ENCODE measurements around the gene ANKS6. TPM values are rescaled to one million over a fixed set of nuclear protein-coding genes. Genes with fewer than 3 reads are reported as not detected.
A peak's percentile ranks its signal among the peaks of the same experiment; 100 is the strongest.

The ANKS6 gene
- total RNA-seq, 1 donor from 2014 or later = 13.6 TPM

DNA sequence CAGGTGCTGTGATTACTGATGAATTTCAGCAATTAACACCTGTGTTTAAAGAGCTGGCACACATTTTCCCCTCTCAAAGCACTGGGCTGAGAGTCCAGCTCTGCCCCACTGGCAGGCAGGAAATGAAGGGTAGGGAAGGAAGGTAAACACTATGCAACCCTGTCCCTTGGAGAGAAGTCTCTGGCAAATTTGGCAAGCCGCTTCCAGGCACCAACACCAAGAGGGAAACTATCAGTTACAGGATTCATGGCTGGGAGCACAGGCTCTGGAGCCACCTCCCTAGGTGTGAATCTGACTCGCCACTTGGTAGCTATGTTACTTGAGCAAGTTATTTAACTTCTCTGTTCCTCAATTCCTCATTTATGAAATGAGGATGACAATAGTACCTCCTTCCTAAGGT lies 3.3 kb downstream of the ANKS6 start:
- Mint-ChIP-seq H3K4me3 (no peak overlapping the region), H3K36me3 (ENCODE audit: low read depth) (peaks cover under 1% of the 10 kb centered on the region), H3K27ac (no peak overlapping the region), H3K9me3 (peaks cover 6% of the 10 kb centered on the region), H3K27me3 (peaks cover 12% of the 10 kb centered on the region), H3K4me1 (peaks cover 25% of the 10 kb centered on the region)
- intact Hi-C loops (cut with micrococcal nuclease) = loop anchor here (5.0 kb wide), 1 partner anchor 256 kb away; no protein-coding TSS in a partner anchor
- DNase-seq = no peak

DNA sequence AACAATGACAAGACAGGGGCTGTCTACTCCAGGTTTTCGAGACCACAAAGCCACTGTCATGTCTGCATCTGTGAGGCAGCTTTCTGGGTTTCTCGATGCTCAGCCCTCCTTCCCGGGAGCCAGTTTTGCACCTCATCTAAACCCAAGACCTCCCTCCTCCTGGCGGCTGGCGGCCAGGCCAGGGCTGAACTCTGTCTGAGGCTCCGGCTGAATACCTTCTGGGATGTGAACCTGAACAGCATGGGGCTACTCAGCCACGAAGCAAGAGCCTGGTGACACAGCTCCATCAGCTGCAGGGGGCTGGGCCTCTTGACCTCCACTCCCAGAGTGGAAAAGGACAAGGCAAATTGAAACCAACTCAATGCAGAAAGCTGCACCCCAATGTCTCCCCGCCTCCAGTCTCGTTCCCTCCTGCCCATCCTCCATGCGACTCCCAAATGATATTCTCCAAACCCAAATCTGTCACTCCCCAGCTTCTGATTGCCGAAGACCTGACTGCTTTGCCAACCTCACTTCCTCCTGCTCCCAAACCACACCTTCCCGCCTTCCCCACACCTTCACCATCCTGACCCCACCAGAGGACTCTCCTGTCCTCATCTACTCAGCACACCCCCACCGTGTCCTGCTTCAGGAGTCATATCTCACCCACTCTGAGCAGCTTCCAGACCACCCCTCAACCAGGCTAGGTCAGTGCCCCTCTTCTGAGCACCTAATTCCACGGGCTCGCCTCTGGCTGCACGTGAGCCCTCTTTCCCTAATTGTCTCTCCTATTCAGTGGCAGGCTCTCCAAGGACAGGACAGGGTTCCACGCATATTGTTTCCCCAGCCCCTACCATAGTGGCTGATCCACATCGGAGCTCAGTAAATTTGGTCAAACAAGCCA lies 4.5 kb downstream of the ANKS6 start:
- H3K27me3 Mint-ChIP-seq = peaks cover 7% of the 10 kb centered on the region
- no peaks in the 10 kb centered on the region for H3K36me3 Mint-ChIP-seq (ENCODE audit: low read depth)
- intact Hi-C loops (cut with micrococcal nuclease) = loop anchor here (1.0 to 5.0 kb wide), 3 partner anchors 255 to 477 kb away; no protein-coding TSS in a partner anchor
- H3K9me3 Mint-ChIP-seq = no peaks in the 10 kb centered on the region
- H3K4me1 Mint-ChIP-seq = peaks cover 22% of the 10 kb centered on the region
- no peak for DNase-seq
- H3K4me3 Mint-ChIP-seq = no peak overlapping the region
- H3K27ac Mint-ChIP-seq = no peak overlapping the region

- no peak overlapping the region for H3K27ac Mint-ChIP-seq
- peaks cover 22% of the 10 kb centered on the region for H3K4me1 Mint-ChIP-seq
- H3K36me3 Mint-ChIP-seq (ENCODE audit: low read depth) = no peaks in the 10 kb centered on the region
- peak; percentile 91 for DNase-seq
- H3K27me3 Mint-ChIP-seq = peaks cover 7% of the 10 kb centered on the region
- no peaks in the 10 kb centered on the region for H3K9me3 Mint-ChIP-seq
- no peak overlapping the region for H3K4me3 Mint-ChIP-seq
- intact Hi-C loops (cut with micrococcal nuclease) = loop anchor here (1.0 to 5.0 kb wide), 3 partner anchors 254 to 476 kb away; no protein-coding TSS in a partner anchor
Observed at GRCh38 chr9:98790842-98791607, 5.3 kb downstream of the ANKS6 start.

GRCh38 chr9:98790134-98790841 lies 6.1 kb downstream of the ANKS6 start:
- H3K4me1 Mint-ChIP-seq = peaks cover 16% of the 10 kb centered on the region
- no peak overlapping the region for H3K4me3 Mint-ChIP-seq
- no peak overlapping the region for H3K27ac Mint-ChIP-seq
- no peak for DNase-seq
- H3K27me3 Mint-ChIP-seq = peaks cover 2% of the 10 kb centered on the region
- H3K9me3 Mint-ChIP-seq = no peaks in the 10 kb centered on the region
- H3K36me3 Mint-ChIP-seq (ENCODE audit: low read depth) = no peaks in the 10 kb centered on the region
- intact Hi-C loops (cut with micrococcal nuclease) = loop anchor here (2.0 to 5.0 kb wide), 2 partner anchors 253 to 387 kb away; no protein-coding TSS in a partner anchor

- no peaks in the 10 kb centered on the region for H3K36me3 Mint-ChIP-seq (ENCODE audit: low read depth)
- H3K27me3 Mint-ChIP-seq = no peaks in the 10 kb centered on the region
- no peak overlapping the region for H3K4me3 Mint-ChIP-seq
- H3K4me1 Mint-ChIP-seq = peaks cover 9% of the 10 kb centered on the region
- H3K9me3 Mint-ChIP-seq = no peaks in the 10 kb centered on the region
- intact Hi-C loops (cut with micrococcal nuclease) = loop anchor here (2.0 to 5.0 kb wide), 2 partner anchors 252 to 387 kb away; no protein-coding TSS in a partner anchor
- H3K27ac Mint-ChIP-seq = no peak overlapping the region
- no peak for DNase-seq
Observed at GRCh38 chr9:98789483-98790133, 6.7 kb downstream of the ANKS6 start.

DNA sequence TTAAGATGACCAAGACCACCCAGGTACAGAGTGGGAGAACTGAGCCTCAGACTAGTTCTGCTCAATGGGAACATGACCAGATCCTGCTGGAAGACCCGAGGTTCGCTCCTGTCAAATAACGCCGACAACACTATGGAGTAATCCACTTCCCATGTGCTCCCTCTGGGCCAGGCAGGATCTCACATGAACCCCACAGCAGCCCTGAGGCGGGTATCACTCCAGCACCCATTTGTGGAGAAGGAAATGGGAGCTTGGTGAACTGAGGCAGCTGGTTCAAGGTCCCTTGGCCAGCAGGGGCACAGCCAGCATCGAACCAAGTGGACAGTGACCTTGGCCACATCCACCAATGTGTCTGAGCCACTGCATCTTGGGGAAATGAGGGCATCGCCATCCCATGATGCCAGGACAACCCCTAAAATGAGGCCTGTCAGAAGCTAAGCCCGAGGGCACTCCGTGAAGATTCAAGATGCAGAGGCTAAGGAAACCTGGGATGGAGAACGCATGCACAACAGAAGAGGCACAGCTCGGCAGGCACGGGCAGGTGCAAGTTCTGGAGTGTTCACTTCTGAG lies 8.5 kb downstream of the ANKS6 start:
- no peak overlapping the region for H3K4me3 Mint-ChIP-seq
- no peaks in the 10 kb centered on the region for H3K36me3 Mint-ChIP-seq (ENCODE audit: low read depth)
- intact Hi-C loops (cut with micrococcal nuclease) = no loop called here
- no peak overlapping the region for H3K27ac Mint-ChIP-seq
- no peak for DNase-seq
- no peaks in the 10 kb centered on the region for H3K27me3 Mint-ChIP-seq
- peaks cover 8% of the 10 kb centered on the region for H3K4me1 Mint-ChIP-seq
- H3K9me3 Mint-ChIP-seq = no peaks in the 10 kb centered on the region

DNA sequence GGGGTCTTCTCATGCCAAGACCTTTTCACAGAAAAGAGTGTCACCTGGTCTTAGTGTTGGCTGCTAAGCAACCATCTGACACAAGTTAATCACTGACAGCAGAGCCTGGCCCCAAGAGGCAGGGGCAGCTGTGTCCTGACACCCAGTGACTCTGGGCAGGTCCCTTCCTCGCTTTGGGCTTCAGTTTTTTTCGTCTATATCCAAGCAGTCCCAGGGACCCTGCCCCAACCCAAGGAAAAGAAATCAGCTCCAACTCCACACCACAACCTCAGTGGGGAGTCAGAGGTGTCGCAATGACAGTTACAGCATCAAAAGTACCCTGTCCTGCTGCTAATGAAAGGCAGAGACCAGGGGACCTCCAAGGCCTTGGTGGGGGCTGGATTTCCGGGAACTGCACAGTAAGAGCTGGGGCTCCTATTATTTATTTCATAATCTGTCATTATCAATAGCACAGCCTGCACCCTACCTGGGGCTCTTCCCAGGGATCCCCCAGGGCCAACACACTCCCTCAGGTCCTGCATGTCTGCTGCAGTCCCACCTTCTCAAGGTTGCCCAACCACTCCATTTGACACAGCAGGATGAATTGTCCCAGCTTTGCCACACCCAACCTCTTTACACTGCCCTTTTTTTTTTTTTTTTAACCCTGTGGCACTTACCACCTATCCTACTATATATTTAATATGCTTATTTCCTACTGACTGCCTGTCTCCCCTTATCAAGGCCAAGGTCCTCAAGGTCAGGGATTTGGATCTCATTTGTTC lies 9.4 kb downstream of the ANKS6 start:
- Mint-ChIP-seq H3K4me1 (peaks cover 5% of the 10 kb centered on the region), H3K27ac (no peak overlapping the region), H3K36me3 (ENCODE audit: low read depth) (no peaks in the 10 kb centered on the region), H3K4me3 (no peak overlapping the region), H3K9me3 (no peaks in the 10 kb centered on the region), H3K27me3 (no peaks in the 10 kb centered on the region)
- intact Hi-C loops (cut with micrococcal nuclease) = no loop called here
- no peak for DNase-seq

DNA sequence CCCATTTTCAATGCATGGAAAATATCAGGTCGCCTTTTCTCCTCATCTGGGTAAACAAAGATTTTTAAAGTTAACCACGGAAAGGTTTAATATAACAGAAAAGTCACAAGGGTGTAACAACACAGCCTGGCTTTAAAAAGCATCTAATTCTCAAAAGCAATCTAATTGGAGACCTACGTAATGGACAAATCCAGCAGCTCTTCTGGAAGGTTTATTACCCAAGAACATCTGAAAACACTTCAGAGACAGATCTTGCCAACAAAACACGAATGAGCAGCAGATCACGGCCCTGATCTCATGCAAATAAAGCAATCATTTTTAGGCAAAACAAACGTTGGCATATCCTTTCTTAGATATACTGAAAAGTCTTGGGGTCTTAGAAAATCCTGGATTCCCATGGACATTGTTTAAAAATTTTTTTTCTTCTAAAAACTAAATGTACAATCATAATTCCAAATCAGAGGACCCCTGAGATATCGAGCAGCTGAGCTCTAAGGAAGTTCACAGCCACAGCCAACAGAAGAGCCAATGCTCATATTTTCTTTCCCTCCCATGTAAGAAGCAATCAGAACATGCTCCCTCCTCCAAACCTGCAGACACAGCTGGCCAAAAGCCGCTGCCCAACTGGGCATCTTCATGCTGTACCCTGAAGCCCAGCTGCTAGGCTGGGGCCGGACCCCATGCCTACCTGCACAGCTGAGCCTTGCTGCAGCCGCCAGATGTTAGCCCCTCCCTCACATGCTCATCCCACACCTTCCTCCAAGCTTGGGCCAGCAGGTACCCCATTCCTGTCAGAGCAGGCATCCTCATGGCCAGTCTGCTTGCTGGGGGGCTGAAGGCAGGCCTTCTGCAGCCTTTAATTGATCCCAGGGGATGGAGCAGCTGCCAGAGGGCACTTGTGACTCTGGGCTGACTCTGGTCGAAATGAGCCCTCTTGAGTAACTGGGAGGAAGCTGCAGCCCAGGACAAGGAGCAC lies 11.2 kb downstream of the ANKS6 start:
- H3K36me3 Mint-ChIP-seq (ENCODE audit: low read depth) = no peaks in the 10 kb centered on the region
- no peaks in the 10 kb centered on the region for H3K9me3 Mint-ChIP-seq
- no peak overlapping the region for H3K27ac Mint-ChIP-seq
- no peak overlapping the region for H3K4me3 Mint-ChIP-seq
- intact Hi-C loops (cut with micrococcal nuclease) = no loop called here
- no peaks in the 10 kb centered on the region for H3K4me1 Mint-ChIP-seq
- H3K27me3 Mint-ChIP-seq = no peaks in the 10 kb centered on the region
- DNase-seq = no peak

- no peaks in the 10 kb centered on the region for H3K4me1 Mint-ChIP-seq
- no peak overlapping the region for H3K4me3 Mint-ChIP-seq
- intact Hi-C loops (cut with micrococcal nuclease) = no loop called here
- no peak for DNase-seq
- no peaks in the 10 kb centered on the region for H3K9me3 Mint-ChIP-seq
- no peaks in the 10 kb centered on the region for H3K36me3 Mint-ChIP-seq (ENCODE audit: low read depth)
- H3K27ac Mint-ChIP-seq = no peak overlapping the region
- H3K27me3 Mint-ChIP-seq = no peaks in the 10 kb centered on the region
Observed at GRCh38 chr9:98783518-98784226, 12.7 kb downstream of the ANKS6 start.

- no peaks in the 10 kb centered on the region for H3K4me1 Mint-ChIP-seq
- no peak overlapping the region for H3K27ac Mint-ChIP-seq
- no peak overlapping the region for H3K4me3 Mint-ChIP-seq
- DNase-seq = no peak
- no peaks in the 10 kb centered on the region for H3K27me3 Mint-ChIP-seq
- H3K36me3 Mint-ChIP-seq (ENCODE audit: low read depth) = no peaks in the 10 kb centered on the region
- intact Hi-C loops (cut with micrococcal nuclease) = no loop called here
- no peaks in the 10 kb centered on the region for H3K9me3 Mint-ChIP-seq
Observed at GRCh38 chr9:98781588-98782383, 14.6 kb downstream of the ANKS6 start.
